Measurements from ENCODE around the gene HRCT1.

GRCh38 chr9:35956651-35957050 lies 50.6 kb downstream of the HRCT1 start:
- TF ChIP-seq CTCF (IDR thresholded peaks at IDR 0.05) (no peak), POLR2A (IDR thresholded peaks at IDR 0.05) (no peak)

Measured in Peyer's patch (tissue), 4 donors.